RCC 7860 (cell line): ENCODE measurements around the gene NLRP3.
"Not testable (repeated sequence)": the region's sequence is repeated elsewhere in the genome, so short reads cannot be mapped to it uniquely, and the experiment has no call there.

ENCODE experiments used
- DNase-seq: peaks from one replicate; pipeline ENCODE4 v3.0.0-alpha.2; 2015; ENCODE audit warnings: low spot score
- FAIRE-seq: peaks from 2 replicates; lab custom pipeline; 2012; peaks lifted over from hg19 to GRCh38; lab: Jason Lieb, UNC

NLRP3 gene

GRCh38 chr1:247468481-247469140 is 52.6 kb downstream of the NLRP3 start:
- FAIRE-seq (no peak), DNase-seq (no peak)

DNA sequence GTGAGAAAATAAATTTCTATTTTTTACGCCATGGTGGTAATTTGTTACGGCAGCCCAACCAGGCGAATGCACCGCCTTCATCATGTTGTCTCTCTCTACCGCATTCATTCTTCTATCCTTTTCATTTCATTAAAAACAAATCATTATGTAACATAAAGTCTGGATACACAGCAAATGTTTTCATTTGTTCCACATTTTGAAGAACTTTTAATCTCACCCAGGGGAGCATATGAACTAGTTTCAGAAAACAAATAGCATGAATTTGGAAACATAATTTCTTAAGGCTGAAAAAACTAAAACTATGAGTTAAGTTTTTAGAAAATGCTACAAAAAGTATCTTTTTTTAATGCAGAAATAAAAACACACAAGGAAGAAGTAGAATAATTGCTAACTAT is 53.2 kb downstream of the NLRP3 start:
- DNase-seq (no peak), FAIRE-seq (no peak)

DNA sequence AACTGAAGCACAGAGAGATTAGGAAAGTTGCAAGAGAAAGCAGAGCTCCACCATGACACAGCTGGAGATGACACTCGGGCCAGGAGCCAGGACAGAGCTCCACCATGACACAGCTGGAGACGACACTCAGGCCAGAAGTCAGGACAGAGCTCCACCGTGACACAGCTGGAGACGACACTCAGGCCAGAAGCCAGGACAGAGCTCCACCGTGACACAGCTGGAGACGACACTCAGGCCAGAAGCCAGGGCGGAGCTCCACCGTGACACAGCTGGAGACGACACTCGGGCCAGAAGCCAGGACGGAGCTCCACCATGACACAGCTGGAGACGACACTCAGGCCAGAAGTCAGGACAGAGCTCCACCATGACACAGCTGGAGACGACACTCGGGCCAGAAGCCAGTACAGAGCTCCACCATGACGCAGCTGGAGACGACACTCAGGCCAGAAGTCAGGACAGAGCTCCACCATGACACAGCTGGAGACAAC is 55.0 kb downstream of the NLRP3 start:
- FAIRE-seq, DNase-seq: not testable (repeated sequence)

DNA sequence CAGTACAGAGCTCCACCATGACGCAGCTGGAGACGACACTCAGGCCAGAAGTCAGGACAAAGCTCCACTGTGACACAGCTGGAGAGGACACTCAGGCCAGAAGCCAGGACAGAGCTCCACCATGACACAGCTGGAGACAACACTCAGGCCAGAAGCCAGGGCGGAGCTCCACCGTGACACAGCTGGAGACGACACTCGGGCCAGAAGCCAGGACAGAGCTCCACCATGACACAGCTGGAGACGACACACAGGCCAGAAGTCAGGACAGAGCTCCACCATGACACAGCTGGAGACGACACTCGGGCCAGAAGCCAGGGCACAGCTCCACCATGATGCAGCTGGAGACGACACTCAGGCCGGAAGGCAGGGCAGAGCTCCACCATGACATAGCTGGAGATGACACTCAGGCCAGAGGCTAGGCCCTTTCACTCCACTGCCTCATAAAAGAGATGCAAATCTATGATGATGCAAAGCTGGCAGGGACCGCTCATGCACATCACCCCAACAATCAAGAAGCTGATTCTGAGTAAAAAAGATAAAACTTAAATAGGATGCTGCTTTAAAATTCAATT is 55.6 kb downstream of the NLRP3 start:
- no peak for DNase-seq
- FAIRE-seq = no peak

DNA sequence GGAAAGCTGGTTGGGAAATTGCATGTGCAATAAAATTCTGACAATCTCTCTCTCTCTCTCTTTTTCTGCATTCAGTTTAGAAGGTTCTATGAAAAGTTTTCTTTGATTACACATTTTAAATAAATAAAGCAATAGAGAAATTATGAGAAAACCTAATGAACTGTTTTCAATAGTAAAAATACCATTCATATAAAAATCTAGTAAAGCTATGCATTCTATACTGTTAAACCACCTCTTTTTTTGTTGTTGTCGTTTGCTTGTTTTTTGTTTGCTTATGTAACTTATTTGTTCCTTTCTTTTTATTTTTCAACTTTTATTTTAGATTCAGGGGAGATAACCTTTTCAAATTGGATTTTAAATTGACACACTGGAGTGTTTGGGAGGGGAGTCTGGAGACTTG is 56.1 kb downstream of the NLRP3 start:
- DNase-seq (no peak), FAIRE-seq (no peak)

DNA sequence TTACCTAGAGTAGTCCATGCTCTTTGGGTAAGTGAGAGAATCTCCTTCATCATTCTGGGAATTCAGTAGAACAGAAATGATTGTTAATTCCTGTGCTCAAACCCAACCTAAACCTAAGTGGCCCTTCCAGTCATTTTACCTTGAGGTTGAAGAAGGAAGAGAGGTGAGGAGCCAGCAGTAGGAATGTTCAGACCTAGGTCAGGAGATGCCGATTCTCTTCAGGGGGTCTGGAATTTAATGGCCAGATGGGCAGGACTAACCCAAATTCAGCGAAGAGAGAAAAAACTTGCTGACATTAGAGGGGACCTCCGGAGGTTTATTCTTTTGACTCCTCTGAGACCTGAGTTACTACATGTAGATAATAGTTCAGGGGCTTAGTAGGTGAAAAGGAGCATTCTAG is 58.4 kb downstream of the NLRP3 start:
- FAIRE-seq (no peak), DNase-seq (no peak)

DNA sequence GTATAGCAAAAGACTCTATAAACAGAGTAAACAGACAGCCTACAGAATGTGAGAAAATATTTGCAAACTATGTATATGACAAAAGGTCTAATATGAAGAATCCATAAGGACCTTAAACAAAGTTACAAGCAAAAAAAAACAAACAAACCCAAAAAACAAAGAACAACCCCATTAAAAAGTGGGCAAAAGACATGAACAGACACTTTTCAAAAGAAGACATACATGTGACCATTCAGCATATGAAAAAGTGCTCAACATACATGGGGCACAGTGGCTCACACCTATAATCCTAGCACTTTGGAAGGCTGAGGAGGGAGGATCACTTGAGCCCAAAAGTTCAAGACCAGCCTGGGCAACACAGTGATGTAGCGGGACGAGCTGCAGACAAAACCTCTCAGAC is 59.8 kb downstream of the NLRP3 start:
- no peak for DNase-seq
- FAIRE-seq = no peak

GRCh38 chr1:247476328-247477058 is 60.5 kb downstream of the NLRP3 start:
- not testable (repeated sequence) for DNase-seq, FAIRE-seq

GRCh38 chr1:247482747-247483146 is 66.8 kb downstream of the NLRP3 start:
- DNase-seq (no peak), FAIRE-seq (no peak)

DNA sequence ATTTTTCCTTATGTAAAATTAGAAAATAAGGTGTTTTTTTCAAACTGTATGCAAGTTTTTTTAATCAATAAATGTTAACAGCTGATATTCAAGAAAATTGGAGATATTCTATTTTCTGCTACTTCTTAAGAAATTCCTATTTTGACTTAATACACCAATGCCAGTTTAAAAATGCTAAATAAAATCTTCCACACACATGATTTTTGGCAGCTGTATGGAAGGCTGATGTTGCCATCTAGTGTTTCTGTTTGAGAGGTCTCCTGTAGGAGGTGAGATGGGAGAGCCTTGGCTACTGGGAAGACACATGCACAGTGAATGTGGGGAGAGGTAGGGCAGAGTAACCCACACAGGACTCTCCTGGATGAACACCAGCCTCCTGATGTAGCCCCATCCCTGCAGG is 71.1 kb downstream of the NLRP3 start:
- DNase-seq = peak; percentile 29
- FAIRE-seq = no peak

- DNase-seq (no peak), FAIRE-seq (no peak)
Observed at GRCh38 chr1:247491328-247491727, 75.4 kb downstream of the NLRP3 start.

DNA sequence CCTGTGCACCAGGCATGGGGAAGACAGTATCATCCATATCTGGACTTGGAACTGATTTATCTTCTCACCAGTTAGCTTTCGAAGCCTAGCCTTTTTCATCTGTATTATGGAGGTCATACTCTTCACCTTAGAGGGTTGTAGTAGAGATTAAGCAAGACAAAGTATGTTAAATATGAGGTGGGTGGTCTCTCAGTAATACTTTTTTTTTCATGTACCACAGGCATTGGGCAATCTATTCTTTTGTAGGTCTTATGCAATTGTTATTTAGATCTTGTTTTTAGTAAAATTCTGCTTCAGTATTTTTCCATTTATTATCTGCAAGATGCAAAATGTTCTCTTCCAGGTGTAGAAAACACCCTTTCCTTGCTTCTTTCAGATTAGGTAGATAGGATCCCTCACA is 77.1 kb downstream of the NLRP3 start:
- FAIRE-seq (no peak), DNase-seq (no peak)

GRCh38 chr1:247494767-247495166 is 78.8 kb downstream of the NLRP3 start:
- no peak for DNase-seq
- no peak for FAIRE-seq

DNA sequence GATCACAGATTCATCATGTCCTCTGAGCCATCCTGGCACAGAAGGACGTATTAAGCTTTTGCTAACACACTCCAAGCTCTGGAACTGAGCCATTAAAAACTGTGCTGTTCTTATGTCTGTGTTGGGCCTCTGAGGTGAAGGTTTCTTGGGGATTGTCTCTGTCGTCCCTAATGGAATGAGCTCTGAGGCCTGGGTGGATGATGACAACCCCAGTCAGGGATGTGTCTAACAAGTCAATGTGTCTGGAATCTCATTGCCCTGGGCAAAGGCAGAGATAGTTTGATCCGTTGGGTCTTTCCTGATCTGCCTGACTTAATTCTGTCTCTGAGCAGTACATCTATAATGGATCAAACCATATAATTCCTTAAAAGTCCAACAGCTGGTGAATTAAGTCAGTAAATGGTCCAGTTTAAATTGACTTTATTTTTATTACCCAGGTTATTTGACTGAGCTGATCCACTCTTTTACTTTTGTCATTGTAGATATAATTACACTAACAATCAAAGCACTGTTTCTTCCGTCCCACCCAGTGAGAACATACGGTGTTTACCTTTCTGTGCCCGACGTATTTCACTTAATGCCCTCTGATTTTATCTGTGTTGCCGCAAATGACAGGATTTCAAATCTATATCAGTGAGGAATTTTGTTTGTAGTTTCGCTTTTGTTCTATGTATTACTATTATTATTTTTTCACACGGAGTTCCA is 80.8 kb downstream of the NLRP3 start:
- FAIRE-seq = no peak
- DNase-seq = no peak
